HK-2 (cell line): ENCODE results near the gene KY.

Experiments used
- DNase-seq: peaks from one replicate; pipeline ENCODE4 v3.0.0-alpha.2; 2018; ENCODE audit not compliant: unreplicated experiment

Gene KY

DNA sequence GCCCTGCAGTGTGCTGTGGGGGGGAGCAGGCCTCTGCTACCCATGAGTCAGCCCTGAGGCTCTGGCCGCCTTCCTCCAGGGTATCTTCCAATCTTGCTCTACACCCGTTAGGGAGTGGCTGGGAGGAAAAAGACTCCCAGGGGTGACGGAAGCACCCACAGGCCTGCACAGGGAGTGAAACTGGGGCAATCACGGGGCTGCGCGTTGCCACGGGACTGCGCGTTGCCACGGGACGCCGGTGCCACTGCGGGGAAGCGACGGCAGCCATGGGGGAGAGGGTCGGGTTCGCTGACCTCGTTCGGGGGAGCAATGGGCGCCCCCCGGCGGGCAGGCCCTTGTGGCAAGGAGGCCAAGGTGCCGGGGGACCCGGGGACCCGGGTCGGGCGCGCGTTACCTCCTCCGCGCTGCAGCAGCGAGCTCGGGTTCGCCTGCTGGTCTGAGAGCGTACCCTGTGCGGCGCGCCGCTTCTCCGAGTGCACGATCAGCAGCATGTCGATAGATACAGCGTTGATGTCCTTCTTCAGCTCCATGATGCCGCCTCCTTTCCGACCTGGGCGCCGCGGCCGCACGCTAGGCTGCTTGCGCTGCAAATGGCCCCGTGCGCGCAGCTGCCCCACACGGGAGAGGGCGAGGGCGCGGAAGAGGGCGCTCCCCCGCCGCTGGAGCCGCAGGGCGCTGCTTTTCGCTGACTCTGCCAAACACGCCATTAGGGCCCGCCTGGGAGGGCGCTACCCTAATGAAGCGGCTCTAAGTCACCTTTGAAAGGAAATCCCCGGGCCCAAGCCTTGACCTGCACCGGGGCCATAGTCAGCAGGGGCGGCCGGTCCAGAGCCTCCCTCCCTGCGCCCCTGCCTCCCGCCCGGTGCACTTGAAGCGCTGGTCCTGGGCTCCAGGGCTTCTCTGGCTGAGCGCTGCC, at the start of gene KY:
KY (minus strand) TSS at position 592 of the 916 bp plus-strand sequence; CDS start at position 530, 62 bp downstream.
- no peak for DNase-seq

- DNase-seq: no peak
Observed at GRCh38 chr3:134699721-134700120, 48.9 kb upstream of the KY start.

DNA sequence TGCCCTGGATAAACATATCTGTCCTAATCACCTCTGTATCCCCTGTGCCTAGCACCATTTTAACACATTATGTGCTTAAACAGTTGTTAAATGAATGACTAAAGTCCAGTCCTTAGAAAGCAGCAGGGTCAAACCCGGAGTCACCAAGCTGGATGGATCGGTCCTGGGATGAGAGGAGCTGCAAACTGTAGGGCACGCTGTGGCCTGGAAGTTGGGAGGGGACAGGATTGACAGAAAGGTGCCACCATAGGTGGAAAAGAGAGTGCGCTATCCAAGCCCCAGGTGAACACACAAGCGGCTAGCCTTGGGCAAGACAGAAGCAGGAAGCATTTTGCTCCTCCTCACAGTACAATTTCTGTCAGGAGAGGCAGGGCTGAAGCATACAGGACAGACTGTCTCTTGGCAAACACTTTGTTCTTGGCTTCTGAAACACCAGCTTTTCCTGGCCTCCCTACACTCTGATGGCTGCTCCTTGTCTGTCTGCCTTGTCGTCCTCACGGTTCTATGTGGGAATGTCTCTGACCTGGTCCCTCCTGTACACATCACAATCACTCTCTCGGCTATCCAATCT, 48.4 kb upstream of the KY start:
- DNase-seq: no peak

DNA sequence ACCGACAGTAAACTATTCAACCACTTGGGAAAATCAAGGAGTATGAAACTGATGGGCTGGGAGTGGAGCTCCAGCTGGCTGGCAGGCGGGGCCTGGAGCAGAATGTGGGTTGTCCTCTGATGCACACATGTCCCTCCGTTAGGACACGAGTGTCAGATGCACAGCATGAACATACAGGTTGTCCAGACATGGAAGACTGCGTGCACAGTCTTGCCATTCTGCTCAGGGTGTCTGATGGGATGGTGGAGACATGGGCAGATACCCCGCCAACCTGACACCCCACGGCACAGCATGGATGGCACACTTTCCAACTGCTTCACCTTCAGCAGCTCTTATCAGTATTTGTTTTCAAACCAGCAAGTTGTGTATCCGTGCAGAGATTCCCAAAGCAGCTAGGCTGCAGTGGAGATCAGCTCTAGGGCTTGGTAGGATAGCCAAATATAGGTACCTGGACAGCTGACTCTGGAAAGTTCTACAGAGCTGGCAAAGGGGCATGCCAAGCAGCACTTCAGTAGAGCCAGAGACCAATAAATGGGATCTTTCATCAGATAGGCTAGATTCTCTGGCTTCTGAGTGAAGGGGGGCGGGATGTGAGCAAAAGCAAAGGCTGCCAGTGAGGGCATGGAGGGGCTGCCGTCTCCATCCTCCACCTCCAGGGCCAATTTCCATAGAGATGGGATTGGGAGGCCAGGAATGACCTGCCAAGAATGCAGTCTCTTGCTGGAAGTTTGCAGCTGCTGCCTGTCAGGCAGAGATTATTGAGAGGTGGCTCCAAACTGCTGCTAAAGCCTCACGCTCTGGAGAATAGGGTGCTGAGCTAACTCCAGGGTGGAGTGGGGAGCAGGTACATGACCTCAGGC, 47.2 kb upstream of the KY start:
- DNase-seq: no peak

DNA sequence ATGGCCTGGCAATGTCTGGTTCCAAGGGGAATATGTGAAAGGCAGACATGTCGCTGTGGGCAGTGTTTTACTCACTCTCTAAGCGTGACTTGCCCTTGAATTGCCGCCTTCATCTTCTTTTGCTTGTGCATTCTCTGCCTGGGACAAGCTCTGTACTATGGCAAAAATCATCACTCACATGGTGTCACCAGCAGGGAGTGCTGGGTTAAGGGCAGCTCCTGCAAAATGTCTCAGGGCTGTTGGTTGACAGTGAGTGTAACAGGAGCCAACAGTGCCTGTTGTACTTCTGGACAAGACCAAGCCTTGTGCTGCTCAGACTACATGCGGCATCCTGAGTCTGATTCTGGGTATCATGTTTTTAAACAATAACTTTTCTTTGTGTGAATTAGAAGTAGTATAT, 45.3 kb upstream of the KY start:
- DNase-seq: no peak

GRCh38 chr3:134694946-134695543, 44.2 kb upstream of the KY start:
- DNase-seq: no peak

- DNase-seq: no peak
Observed at GRCh38 chr3:134694466-134694865, 43.6 kb upstream of the KY start.

- DNase-seq: no peak
Observed at GRCh38 chr3:134693804-134694203, 43.0 kb upstream of the KY start.

DNA sequence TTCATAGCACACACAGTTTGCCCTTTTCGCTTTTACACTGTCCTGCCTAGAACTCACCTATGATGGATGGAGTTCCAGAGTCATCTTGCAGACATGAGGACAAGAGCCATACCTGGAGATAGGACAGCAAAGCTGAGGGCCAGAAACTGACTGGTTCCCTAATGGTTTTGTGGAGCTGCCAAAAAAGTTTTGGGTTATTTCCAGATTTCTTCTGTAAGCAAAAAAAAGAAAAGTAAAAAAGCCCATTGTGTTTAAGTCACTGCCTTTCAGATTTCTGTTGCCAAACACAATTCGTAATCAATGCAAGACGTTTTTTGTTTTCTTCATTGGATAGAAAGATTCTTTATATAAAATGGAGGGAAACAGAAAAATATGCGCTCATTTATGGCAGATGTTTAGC, 42.4 kb upstream of the KY start:
- DNase-seq: no peak

- DNase-seq: no peak
Observed at GRCh38 chr3:134690226-134690625, 39.4 kb upstream of the KY start.

DNA sequence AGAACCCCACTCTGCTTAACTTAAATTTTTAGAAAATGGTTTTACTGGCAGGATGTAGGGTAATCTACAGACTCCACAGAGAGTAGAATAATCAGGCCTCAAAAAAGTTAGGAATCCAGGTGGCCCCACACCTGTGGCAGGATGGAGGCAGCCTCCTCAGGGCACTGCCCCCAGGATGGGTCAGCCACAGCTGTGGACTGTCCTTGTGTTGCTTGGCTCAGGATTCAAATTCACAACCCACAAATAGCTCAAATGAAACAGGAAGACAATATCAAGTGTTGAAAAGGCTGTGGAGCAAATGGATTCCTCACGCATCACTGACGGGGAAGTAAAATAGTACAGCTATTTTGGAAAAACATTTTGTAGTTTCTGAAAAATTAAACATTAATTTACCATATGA, 36.8 kb upstream of the KY start:
- DNase-seq: no peak

GRCh38 chr3:134685929-134686802, 35.3 kb upstream of the KY start:
- no peak for DNase-seq

- DNase-seq: no peak
Observed at GRCh38 chr3:134682196-134682880, 31.5 kb upstream of the KY start.

DNA sequence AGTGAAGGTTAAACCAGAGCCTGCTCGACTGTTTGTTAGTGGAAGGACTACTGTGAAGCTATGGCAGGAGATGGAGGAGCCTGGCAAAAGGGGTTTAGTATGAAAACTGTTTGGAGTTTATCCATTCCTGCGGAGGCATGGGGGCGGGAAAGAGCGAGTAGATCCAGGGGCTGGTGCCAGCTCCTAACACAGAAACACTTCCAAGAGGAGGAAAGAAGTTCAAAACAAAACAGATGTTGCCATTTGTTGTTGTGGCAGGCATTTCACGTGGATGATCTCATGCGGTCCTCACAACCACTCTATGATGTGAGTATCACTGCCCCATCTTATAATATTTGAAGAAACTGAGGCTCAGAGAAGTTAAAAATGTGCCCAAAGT, 30.7 kb upstream of the KY start:
- no peak for DNase-seq

GRCh38 chr3:134680796-134681521, 30.1 kb upstream of the KY start:
- DNase-seq: no peak

GRCh38 chr3:134677987-134678308, 27.1 kb upstream of the KY start:
- DNase-seq: no peak

- no peak for DNase-seq
Observed at GRCh38 chr3:134677196-134677986, 26.6 kb upstream of the KY start.

DNA sequence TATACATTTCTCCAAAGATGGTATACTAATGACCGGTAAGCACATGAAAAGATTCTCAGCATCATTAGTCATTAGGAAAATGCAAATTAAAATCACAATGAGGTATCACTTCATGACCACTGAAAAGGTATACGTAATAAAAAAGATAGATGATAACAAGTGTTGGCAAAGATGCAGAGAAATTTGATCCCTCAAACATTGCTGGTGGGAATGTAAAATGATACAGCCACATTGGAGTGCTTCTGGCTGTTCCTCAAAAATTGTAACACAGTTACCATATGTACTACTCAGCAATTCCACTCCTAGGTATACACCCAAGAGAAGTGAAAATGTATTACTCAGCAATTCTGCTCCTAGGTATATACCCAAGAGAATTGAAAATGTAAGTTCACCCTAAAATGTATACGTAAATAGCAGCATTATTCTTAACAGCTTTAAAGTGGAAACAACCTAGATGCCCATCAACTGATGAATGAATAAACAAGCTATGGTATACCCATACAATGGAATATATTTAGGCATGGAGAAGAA, 25.0 kb upstream of the KY start:
- DNase-seq: no peak

- no peak for DNase-seq
Observed at GRCh38 chr3:134672571-134672970, 21.7 kb upstream of the KY start.
